Measurements from ENCODE around the gene PSMA3. TPM values are rescaled to one million over a fixed set of nuclear protein-coding genes. Genes with fewer than 3 reads are reported as not detected.

Gene PSMA3
- total and polyA plus RNA-seq, 8 donors = 140 to 238 (median 158) TPM

DNA sequence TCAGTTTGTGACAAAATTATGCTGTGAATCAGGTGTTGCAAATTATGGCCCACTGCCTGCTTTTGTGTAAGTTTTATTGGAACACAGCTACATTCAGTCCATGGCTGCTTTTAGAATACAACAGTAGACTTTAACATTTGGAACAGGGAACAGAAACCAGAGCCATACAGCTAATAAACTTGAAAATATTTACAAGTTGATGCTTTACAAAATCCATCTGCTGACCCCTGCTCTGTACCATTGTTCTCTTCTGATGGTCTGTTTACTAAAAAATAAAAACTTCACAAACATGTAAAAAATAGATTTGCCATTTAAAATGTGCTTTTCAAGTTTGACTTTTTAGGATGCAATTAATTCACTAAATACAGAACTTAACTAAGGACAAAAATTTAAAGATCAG is 20.8 kb downstream of the PSMA3 start:
- TF ChIP-seq, protein P1, sequence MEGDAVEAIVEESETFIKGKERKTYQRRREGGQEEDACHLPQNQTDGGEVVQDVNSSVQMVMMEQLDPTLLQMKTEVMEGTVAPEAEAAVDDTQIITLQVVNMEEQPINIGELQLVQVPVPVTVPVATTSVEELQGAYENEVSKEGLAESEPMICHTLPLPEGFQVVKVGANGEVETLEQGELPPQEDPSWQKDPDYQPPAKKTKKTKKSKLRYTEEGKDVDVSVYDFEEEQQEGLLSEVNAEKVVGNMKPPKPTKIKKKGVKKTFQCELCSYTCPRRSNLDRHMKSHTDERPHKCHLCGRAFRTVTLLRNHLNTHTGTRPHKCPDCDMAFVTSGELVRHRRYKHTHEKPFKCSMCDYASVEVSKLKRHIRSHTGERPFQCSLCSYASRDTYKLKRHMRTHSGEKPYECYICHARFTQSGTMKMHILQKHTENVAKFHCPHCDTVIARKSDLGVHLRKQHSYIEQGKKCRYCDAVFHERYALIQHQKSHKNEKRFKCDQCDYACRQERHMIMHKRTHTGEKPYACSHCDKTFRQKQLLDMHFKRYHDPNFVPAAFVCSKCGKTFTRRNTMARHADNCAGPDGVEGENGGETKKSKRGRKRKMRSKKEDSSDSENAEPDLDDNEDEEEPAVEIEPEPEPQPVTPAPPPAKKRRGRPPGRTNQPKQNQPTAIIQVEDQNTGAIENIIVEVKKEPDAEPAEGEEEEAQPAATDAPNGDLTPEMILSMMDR (IDR thresholded peaks at IDR 0.05) = no peak
- ATAC-seq (no peak), DNase-seq (peak in 1 of 4 donors; percentile 30)
- Histone ChIP-seq H3K36me3 (peaks cover 0 to 100% of the 10 kb centered on the region in 2 donors), H3K4me3 (no peak overlapping the region), H3K4me1 (no peaks in the 10 kb centered on the region), H3K27me3 (no peaks in the 10 kb centered on the region), H3K27ac (no peak overlapping the region), H3K9me3 (no peaks in the 10 kb centered on the region)
- intact Hi-C loops (cut with DNase I) = no loop called here

DNA sequence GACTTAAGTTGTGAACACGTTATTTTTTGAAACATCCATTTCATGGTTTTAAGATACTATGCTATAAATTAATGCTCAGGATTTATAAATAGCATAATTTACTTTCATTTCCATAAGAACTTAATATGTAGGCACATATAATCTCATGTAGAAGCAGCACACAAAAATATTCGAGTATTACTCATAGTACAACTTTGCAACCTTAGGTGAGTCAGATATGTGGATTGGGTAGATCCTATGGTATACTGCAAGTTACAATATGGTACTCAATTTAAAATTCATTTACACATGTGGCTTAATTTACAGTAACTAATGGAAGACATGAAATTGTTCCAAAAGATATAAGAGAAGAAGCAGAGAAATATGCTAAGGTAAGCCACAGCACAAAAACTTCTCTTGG is 26.0 kb downstream of the PSMA3 start:
- Histone ChIP-seq H3K36me3 (peaks cover 0 to 88% of the 10 kb centered on the region in 2 donors), H3K27ac (no peak overlapping the region), H3K9me3 (no peaks in the 10 kb centered on the region), H3K27me3 (no peaks in the 10 kb centered on the region), H3K4me3 (no peak overlapping the region), H3K4me1 (peaks cover 0 to 41% of the 10 kb centered on the region in 2 donors)
- no peak for ATAC-seq
- intact Hi-C loops (cut with DNase I) = no loop called here
- no peak for DNase-seq
- TF ChIP-seq, protein P1 (IDR thresholded peaks at IDR 0.05) = no peak

DNA sequence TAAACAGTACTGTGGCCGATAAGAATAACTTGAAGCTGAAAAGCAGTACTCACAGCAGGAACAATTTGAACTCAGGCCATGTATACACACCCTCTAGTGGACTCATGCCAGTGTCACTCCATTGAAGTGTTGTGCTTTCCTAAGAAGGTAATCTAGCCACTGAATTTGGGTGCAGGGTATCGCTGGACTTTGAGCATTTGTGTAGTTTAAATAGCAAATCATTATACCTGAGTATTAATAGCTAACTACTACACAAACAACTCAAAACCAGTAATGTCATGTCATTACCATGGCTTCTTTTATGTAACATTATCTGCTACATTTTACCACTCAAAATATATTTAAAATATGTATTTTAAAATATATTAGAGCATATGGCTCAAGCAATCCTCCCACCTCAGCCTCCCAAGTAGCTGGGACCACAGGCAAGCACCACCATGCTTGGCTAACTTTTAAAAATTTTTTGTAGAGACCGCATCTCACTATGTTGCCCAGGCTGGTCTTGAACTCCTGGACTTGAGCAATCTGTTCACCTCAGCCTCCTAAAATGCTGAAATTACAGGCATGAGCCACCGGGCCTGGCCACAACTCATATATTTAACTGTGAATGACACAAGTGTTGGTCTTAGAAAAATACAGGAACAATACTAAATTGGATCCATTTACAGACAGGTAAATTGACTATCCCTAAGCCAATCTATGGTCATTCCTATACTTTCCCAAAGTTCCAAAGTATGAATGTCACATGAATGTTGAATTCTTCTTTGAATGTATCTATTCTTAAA is 28.1 kb downstream of the PSMA3 start:
- DNase-seq (no peak), ATAC-seq (peak; percentile 86)
- intact Hi-C loops (cut with DNase I) = no loop called here

DNA sequence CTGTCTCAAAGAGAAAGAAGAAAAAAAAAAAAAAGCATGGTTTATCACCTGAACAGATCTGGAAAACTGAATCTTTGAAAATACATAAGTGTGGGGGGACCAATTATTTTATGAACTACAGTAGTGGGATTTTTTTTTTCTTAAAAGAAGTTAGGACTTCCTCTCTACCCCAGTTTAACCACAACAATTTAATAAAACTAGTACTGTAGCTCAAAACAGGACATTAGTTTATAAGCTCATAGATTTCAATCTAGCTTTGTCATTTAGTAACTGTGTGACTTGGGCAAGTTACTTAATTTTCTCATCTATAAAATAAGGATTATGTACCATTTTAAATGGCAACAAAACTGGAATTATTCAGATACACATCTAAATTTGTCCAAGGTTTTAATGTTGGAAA is 30.2 kb downstream of the PSMA3 start:
- no peaks in the 10 kb centered on the region for H3K9me3 ChIP-seq
- H3K27me3 ChIP-seq = no peaks in the 10 kb centered on the region
- ATAC-seq (no peak), DNase-seq (no peak)
- H3K27ac ChIP-seq = peak overlapping the region in 1 of 2 donors; percentile 37
- intact Hi-C loops (cut with DNase I) = no loop called here
- H3K36me3 ChIP-seq = peaks cover 0 to 79% of the 10 kb centered on the region in 2 donors
- H3K4me3 ChIP-seq = no peak overlapping the region
- H3K4me1 ChIP-seq = peaks cover 0 to 56% of the 10 kb centered on the region in 2 donors
- TF ChIP-seq, protein P1 (IDR thresholded peaks at IDR 0.05) = no peak

More for the DNA sequence above, 28.1 kb downstream of the PSMA3 start:
- H3K27me3 ChIP-seq = no peaks in the 10 kb centered on the region
- H3K4me1 ChIP-seq = peaks cover 0 to 51% of the 10 kb centered on the region in 2 donors
- peaks cover 0 to 79% of the 10 kb centered on the region in 2 donors for H3K36me3 ChIP-seq
- H3K27ac ChIP-seq = peak overlapping the region in 1 of 2 donors; percentile 74
- no peaks in the 10 kb centered on the region for H3K9me3 ChIP-seq
- TF ChIP-seq, protein P1 (IDR thresholded peaks at IDR 0.05) = no peak
- H3K4me3 ChIP-seq = no peak overlapping the region

DNA sequence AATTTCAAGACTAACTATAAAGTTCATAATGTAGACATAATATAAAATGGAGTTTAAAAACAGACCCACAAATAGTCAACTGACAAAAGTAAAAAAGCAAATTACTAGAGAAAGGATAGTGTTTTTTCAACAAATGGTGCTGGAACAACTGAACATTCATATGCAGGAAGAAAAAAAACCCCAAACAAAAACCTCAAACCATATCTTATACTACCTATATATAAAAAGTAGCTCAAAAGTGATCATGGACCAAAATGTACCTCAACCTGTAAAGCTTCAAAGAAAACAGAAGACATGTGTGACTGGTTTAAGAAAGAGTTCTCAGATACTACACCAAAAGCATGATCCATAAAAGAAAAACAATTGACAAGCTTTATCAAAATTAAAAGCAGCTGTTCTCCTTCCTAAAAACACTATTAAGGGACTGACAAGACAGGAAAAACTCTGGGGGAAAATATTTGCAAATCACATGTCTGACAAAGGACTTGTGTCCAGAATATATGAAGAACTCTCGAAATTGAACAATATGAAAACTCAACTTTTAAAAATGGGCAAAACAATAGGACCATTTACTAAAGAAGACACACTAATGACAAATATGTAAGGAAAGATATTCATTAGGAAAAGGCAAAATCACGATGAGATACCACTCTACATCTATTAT is 31.0 kb downstream of the PSMA3 start:
- no peak for DNase-seq
- peaks cover 2 to 61% of the 10 kb centered on the region in 2 donors for H3K4me1 ChIP-seq
- no peaks in the 10 kb centered on the region for H3K27me3 ChIP-seq
- H3K36me3 ChIP-seq = peaks cover 0 to 75% of the 10 kb centered on the region in 2 donors
- H3K4me3 ChIP-seq = no peak overlapping the region
- ATAC-seq = no peak
- H3K27ac ChIP-seq = peak overlapping the region; percentile 11 to 37
- intact Hi-C loops (cut with DNase I) = no loop called here
- H3K9me3 ChIP-seq = no peaks in the 10 kb centered on the region
- TF ChIP-seq, protein P1 (IDR thresholded peaks at IDR 0.05) = no peak

All from left lung (tissue), 10 donors.